HG02884 (cell line): ENCODE data around the gene S100A5.

Source experiments
- ATAC-seq: cut with Tn5 transposase; IDR thresholded peaks from one replicate; pipeline ENCODE4 v1.9.1; 2021; ENCODE audit warnings: mild to moderate bottlenecking, moderate library complexity; ENCODE audit not compliant: unreplicated experiment

Gene S100A5

GRCh38 chr1:153513023-153513422, 27.7 kb downstream of the S100A5 start:
- ATAC-seq = no peak

GRCh38 chr1:153510984-153511410, 29.7 kb downstream of the S100A5 start:
- ATAC-seq = no peak

GRCh38 chr1:153509729-153510354, 30.9 kb downstream of the S100A5 start:
- no peak for ATAC-seq

GRCh38 chr1:153509036-153509435, 31.7 kb downstream of the S100A5 start:
- no peak for ATAC-seq

- ATAC-seq = no peak
These were observed 32.7 kb downstream of the S100A5 start for GRCh38 chr1:153507926-153508583.

- no peak for ATAC-seq
These were observed 33.8 kb downstream of the S100A5 start for GRCh38 chr1:153506831-153507413.

GRCh38 chr1:153506386-153506785, 34.3 kb downstream of the S100A5 start:
- no peak for ATAC-seq

GRCh38 chr1:153505576-153505975, 35.2 kb downstream of the S100A5 start:
- no peak for ATAC-seq

- ATAC-seq = no peak
These were observed 37.0 kb downstream of the S100A5 start for GRCh38 chr1:153503766-153504165.

- ATAC-seq = no peak
These were observed 42.0 kb downstream of the S100A5 start for GRCh38 chr1:153498746-153499145.

GRCh38 chr1:153495536-153495935, 45.2 kb downstream of the S100A5 start:
- ATAC-seq = no peak

- ATAC-seq = no peak
These were observed 45.7 kb downstream of the S100A5 start for GRCh38 chr1:153494976-153495535.

GRCh38 chr1:153493343-153493960, 47.3 kb downstream of the S100A5 start:
- no peak for ATAC-seq

- no peak for ATAC-seq
These were observed 50.3 kb downstream of the S100A5 start for GRCh38 chr1:153490272-153491051.

GRCh38 chr1:153488731-153489130, 52.0 kb downstream of the S100A5 start:
- no peak for ATAC-seq

GRCh38 chr1:153487707-153488106, 53.0 kb downstream of the S100A5 start:
- ATAC-seq = no peak
